Upper lobe of left lung (tissue), 4 donors: ENCODE results near the gene SP5.

Source experiments
- CTCF ChIP-seq, 6 experiments: fragments of 450-650 bp in 4 of 6; fragments of 200-600 bp in 2 of 6; sonication (generic) in 2 of 6; IDR thresholded peaks; one replicate each; pipeline ENCODE4 v1.5.1; 2016 to 2019; ENCODE audit warnings: antibody characterized with exemption in 6 of 6
- EP300 ChIP-seq, 4 donors: sonication (generic); formaldehyde crosslinking; IDR thresholded peaks; one replicate each; pipeline ENCODE4 v1.5.1; 2017; ENCODE audit warnings: antibody characterized with exemption in 4 of 4, control low read depth in 2 of 4

- TF ChIP-seq CTCF (IDR thresholded peaks at IDR 0.05) (no peak), EP300 (IDR thresholded peaks at IDR 0.05) (no peak)
These were observed 7.0 kb upstream of the SP5 start for GRCh38 chr2:170707821-170708795.
